Measurements from ENCODE around the gene NR1D1. TPM values are rescaled to one million over a fixed set of nuclear protein-coding genes. Genes with fewer than 3 reads are reported as not detected.

Gene NR1D1
- total RNA-seq, 1 donor from 2014 or later, result 2.6 TPM

GRCh38 chr17:40105861-40106759 is 5.7 kb upstream of the NR1D1 start:
- no peak for TF ChIP-seq CTCF (IDR thresholded peaks at IDR 0.05; ENCODE audit: unreplicated experiment)
- no peak for DNase-seq (ENCODE audit: low spot score, unreplicated experiment)
- Mint-ChIP-seq H3K9me3 (ENCODE audit: low read depth) (no peaks in the 10 kb centered on the region), H3K27ac (no peak overlapping the region), H3K4me1 (ENCODE audit: low read depth) (peaks cover 62% of the 10 kb centered on the region), H3K36me3 (ENCODE audit: insufficient read depth) (no peaks in the 10 kb centered on the region), H3K27me3 (peaks cover 17% of the 10 kb centered on the region), H3K4me3 (ENCODE audit: low read depth) (no peak overlapping the region)

DNA sequence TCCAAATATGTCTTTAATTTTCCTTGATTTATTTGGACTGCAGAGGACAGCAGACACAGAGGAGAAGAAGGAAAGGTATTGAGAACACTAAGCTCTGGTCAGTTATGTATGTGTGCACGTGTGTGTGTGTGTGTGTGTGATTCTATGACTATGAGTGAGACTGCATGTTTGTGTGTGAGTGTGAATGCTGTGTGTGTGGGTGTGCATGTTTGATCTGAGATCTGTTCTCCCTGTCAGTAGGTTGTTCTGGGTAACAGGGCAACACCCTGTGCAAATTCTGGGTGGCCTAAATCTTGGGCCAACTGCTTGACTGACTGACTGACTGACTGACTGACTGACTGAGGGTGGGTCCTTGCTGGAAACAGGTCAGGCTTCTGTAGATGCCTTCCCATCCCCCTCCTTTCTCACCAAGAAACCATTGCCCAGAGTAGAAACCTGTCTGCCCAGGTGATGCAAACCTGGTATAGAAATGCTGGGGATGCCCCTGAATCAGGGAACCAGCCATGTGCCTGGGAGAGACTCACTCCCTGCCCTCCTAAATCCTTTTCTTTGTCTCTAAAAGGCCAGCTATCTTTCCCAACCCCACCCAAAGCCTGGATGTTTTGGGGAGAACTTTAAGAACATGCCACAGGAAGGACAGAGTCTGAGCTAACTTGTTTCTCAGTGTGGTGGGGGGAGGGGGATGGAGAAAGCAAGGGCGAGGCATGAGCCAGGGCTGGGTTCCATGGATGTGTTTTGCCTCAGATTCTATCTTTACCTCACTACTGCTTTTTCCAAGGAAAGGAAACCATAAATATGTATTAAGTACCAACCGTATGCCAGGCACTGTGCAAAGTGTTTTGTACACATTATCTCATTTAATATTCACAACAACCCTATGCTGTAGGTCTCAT is 4.5 kb upstream of the NR1D1 start:
- peaks cover 61% of the 10 kb centered on the region for H3K4me1 Mint-ChIP-seq (ENCODE audit: low read depth)
- H3K4me3 Mint-ChIP-seq (ENCODE audit: low read depth), result no peak overlapping the region
- no peak for TF ChIP-seq CTCF (IDR thresholded peaks at IDR 0.05; ENCODE audit: unreplicated experiment)
- no peaks in the 10 kb centered on the region for H3K9me3 Mint-ChIP-seq (ENCODE audit: low read depth)
- H3K27me3 Mint-ChIP-seq, result peaks cover 17% of the 10 kb centered on the region
- H3K36me3 Mint-ChIP-seq (ENCODE audit: insufficient read depth), result no peaks in the 10 kb centered on the region
- peak overlapping the region; percentile 95 for H3K27ac Mint-ChIP-seq
- DNase-seq (ENCODE audit: low spot score, unreplicated experiment), result no peak

DNA sequence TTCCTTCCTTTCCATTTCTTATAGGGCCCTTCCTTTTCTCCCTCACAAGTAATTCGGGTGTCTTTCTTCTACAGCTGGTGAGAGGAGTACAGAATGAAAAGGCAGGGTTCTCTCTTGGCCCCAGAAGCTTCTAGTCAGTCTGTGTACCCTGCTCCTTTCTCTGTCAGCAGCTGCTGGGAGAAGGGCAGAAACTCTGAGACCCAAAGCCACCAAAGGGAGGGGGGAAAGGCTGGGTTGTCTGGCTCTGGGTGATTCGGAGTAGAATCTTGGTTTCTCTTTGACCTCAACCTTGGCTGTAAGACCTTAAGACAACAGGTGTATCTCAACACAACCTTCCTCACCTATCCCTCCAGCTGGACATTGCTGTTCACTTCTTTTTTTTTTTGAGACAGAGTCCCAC is 3.3 kb upstream of the NR1D1 start:
- Mint-ChIP-seq H3K4me1 (ENCODE audit: low read depth) (peaks cover 62% of the 10 kb centered on the region), H3K9me3 (ENCODE audit: low read depth) (no peaks in the 10 kb centered on the region), H3K27ac (peak overlapping the region; percentile 95), H3K36me3 (ENCODE audit: insufficient read depth) (no peaks in the 10 kb centered on the region), H3K27me3 (peaks cover 17% of the 10 kb centered on the region), H3K4me3 (ENCODE audit: low read depth) (peak overlapping the region; percentile 33)
- DNase-seq (ENCODE audit: low spot score, unreplicated experiment), result no peak
- TF ChIP-seq CTCF (IDR thresholded peaks at IDR 0.05; ENCODE audit: unreplicated experiment), result no peak

GRCh38 chr17:40103071-40103661 is 2.8 kb upstream of the NR1D1 start:
- no peaks in the 10 kb centered on the region for H3K9me3 Mint-ChIP-seq (ENCODE audit: low read depth)
- H3K4me1 Mint-ChIP-seq (ENCODE audit: low read depth), result peaks cover 63% of the 10 kb centered on the region
- no peaks in the 10 kb centered on the region for H3K36me3 Mint-ChIP-seq (ENCODE audit: insufficient read depth)
- DNase-seq (ENCODE audit: low spot score, unreplicated experiment), result no peak
- peaks cover 17% of the 10 kb centered on the region for H3K27me3 Mint-ChIP-seq
- no peak for TF ChIP-seq CTCF (IDR thresholded peaks at IDR 0.05; ENCODE audit: unreplicated experiment)
- peak overlapping the region; percentile 33 for H3K4me3 Mint-ChIP-seq (ENCODE audit: low read depth)
- H3K27ac Mint-ChIP-seq, result peak overlapping the region; percentile 95
